GM18870 (cell line): ENCODE results near the gene PHACTR3.

Experiments used
- ATAC-seq: cut with Tn5 transposase; IDR thresholded peaks from one replicate; pipeline ENCODE4 v1.9.1; 2021; ENCODE audit warnings: moderate library complexity; ENCODE audit not compliant: unreplicated experiment

The PHACTR3 gene

DNA sequence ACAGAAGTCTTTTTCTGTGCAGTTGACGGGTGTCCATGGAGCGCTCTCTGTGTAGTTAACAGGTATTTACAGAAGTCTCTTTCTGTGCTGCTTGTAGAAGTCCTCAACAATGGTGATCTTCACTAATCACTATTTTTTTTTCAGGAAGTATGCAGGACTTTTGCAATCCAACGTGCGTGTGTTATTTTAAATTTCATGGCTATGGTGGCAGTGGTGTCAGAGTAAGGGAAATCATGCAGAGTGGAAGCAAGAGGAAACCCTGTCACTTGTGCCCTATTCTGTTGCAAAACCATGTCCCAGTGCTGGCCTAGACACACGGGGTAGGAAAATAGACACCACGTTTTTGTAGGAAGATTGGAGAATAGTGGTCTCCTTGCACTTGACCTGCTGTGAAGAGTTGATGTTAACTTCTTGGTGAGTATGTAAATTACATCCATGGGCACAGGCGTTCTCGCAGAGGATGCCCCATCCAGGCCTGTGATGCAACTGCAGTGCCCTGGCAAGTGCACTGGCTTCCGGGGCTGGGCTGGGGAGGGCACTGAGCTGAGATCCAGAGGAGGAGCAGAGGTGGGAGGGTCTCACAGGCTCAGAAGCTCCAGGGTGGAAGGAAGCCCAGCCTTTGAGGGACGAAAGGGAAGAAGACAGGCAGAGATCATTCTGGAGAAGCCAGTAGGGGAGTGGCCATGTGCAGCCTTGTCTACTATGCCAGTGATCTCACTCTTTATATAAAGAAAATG lies 182.6 kb downstream of the PHACTR3 start:
- no peak for ATAC-seq

GRCh38 chr20:59787538-59787890 lies 183.2 kb downstream of the PHACTR3 start:
- ATAC-seq: no peak

- ATAC-seq: no peak
These were observed 183.9 kb downstream of the PHACTR3 start for GRCh38 chr20:59788196-59788735.

DNA sequence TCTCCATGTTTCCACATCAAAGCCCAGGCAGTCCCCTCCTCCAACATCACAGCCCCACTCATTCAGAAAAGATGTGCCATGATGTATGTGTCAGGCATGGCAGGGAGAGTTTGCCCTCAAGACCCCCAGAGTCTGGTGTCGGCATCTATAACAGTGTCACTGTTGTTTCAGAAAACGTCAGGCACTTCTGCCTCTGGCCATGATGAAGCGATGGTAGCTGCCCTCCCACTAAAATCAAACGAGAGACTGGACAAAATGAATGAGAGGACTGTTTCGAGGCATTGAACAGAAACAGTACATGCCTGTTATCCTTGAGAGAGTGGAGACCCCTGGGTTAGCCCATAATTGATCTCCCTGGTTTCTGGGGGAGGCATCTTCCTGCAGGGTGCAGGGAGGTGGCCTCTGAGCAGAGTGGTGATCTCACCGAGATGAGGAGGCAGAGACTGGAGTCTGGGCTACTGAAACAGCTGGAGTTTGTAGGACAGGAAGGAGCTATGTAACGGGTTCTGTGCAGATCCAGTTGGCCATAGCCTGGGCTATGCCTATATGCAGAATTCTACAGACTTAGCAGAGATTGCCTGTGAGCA lies 184.6 kb downstream of the PHACTR3 start:
- ATAC-seq: no peak

- no peak for ATAC-seq
These were observed 185.3 kb downstream of the PHACTR3 start for GRCh38 chr20:59789686-59790085.

DNA sequence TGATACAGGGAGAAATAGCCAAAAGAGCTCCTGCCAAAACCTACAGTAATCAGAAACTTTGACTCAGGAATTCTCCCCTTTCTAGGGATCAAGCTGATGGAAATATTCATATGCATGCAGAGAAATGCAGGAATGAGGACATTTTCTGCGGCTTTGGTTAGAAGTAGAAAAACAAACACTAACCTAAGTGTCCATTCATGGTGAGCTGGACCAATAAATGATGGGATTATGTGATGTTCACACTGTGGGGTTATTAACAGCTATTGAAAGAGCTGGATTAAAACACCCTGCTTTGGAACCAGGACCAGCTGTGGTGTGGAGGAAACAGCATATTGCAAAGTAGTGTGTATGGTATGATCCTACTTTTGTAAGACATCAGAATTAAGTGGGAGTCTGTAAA lies 186.0 kb downstream of the PHACTR3 start:
- no peak for ATAC-seq

DNA sequence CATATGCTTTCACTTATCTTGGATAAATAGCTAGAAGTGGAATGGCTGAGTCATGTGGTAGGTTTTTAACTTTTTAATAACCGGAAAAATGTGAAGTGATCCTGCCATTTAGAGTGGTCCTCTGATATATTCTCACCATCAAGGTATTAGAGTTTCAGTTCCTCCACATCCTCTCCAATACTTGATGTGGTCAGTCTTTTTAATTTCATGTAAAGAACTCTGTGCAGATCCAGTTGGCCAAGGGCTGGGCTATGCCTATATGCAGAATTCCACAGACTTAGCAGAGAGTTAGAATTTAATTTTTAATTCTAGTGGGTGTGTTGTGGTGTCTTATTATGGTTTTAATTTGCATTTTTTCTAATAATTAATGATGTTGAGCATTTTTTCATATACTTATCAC lies 188.0 kb downstream of the PHACTR3 start:
- ATAC-seq: no peak

- no peak for ATAC-seq
These were observed 190.2 kb downstream of the PHACTR3 start for GRCh38 chr20:59794555-59794954.

- no peak for ATAC-seq
These were observed 196.0 kb downstream of the PHACTR3 start for GRCh38 chr20:59800309-59800708.

DNA sequence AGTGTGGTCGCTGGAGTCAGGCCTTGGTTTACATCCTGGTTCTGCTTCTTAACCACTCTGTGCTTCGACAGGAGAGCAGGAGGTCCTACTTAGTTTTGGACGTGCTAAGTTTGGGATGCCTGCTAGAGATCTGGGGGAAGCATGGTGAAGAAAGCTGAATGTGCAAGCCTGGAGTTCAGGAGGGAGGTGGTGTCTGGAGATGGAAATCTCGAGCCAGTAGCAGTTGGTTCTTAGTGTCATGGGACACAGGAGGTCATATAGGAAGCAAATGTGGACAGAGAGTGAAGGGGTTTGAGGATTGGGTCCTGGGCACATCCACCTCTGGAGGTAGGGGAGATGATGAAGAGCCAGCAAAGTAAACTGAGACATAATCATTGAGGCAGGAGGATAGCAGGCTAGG lies 197.7 kb downstream of the PHACTR3 start:
- no peak for ATAC-seq

DNA sequence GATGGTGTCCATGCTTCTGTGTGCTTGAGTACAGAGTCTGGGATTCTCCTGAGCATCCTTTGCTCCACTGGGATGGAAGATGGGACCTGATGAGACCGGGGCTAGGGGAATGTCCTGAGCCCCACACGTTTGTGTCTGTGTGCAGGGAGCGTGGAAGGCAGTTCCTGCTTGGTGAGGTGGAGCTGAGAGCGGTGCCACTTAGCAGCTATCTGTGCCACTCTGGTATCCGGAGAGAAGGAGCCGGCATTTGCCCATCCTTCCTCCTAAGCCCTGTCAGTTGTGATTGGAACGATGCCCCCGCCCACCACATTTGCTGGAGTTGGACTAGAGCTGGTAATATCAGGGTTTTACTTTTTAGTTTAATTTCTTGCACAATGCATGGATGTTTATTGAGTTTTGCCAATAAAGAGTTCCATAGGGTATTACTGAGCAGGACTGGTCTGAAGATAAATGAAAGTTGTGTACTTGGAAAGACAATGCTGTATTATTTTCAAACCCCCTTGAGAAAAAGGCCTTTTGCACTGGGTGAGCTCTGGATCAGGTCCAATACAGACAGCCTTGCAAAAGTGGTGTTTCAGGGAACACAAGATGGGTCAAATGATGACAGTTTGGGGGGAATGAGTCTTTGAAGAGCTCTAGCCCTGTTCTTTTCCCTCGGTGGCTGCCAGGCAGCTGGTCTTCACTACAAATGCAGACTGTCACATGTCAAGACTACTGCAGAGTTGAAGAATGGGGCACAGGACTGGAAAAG lies 198.3 kb downstream of the PHACTR3 start:
- ATAC-seq: no peak

DNA sequence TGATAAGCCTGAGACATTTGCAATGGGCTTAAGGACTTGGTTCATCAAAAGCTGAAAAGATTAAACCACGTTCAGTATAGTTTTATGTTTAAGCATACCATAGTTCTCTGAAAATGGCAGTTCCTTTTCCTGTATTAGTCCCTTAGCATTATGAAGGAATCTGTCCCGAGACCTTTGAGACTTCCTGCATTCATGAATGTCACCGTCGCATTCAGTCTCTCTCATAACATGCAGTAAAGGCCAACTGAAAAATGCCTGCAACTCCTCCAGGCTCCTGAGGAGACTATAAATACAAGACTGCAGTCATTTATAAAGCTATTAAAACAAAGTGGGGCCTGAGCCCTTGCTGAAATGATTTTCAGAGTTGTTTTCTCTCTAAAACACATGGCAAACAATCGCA lies 200.0 kb downstream of the PHACTR3 start:
- ATAC-seq: no peak

DNA sequence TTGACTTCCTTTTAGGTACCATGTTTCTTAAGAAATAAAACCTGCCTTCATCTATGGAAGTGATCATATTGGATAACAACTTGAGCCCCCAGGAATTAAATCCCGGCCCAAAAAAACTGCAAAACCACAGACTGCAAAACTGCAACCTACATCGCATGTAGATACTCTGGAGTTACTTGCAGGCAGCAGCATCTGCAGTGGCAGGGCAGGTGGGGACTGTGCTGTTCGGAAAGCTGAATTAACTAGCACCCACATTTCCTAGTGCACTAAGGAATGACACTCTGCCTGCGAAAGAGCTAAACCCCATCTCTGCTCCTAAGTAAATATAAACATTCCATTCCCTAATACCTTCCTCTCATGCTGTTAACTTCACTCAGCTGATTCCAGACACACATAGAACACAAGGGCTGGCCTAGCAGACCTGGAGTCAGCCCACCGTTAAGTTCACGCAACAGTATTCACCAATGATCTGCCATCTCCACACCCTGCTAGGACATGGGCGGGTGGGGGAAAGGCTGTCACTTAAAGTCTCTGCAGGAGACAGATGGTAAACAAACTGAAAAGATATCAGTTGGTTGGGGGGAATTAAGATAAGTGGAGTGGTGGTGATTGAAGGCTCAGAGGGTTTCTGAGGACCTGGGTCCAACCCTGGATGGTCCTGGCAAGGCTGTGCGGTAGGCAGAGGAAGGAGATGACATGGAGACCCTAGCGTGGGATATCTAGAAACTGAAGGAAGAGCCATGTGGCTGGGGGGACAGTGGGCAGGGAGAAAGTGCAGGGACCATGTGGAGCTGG lies 200.7 kb downstream of the PHACTR3 start:
- no peak for ATAC-seq

- ATAC-seq: no peak
These were observed 201.6 kb downstream of the PHACTR3 start for GRCh38 chr20:59805786-59806577.

DNA sequence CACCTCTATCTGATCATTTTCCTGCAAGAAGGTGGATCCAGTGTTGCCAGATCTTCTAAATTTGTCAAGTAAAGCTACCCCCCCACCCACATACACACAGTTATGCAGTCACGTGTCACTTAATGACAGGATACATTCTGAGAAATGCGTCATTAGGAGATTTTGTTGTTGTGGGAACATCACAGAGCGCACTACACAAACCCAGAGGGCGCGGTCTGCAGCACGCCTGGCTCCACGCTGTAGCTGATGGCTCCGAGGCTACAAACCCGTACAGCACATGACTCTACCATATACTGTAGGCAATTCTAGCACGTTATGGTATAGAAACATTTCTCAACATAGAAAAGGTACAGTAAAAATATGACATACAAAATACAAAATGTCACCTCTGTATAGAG lies 202.2 kb downstream of the PHACTR3 start:
- ATAC-seq: no peak

DNA sequence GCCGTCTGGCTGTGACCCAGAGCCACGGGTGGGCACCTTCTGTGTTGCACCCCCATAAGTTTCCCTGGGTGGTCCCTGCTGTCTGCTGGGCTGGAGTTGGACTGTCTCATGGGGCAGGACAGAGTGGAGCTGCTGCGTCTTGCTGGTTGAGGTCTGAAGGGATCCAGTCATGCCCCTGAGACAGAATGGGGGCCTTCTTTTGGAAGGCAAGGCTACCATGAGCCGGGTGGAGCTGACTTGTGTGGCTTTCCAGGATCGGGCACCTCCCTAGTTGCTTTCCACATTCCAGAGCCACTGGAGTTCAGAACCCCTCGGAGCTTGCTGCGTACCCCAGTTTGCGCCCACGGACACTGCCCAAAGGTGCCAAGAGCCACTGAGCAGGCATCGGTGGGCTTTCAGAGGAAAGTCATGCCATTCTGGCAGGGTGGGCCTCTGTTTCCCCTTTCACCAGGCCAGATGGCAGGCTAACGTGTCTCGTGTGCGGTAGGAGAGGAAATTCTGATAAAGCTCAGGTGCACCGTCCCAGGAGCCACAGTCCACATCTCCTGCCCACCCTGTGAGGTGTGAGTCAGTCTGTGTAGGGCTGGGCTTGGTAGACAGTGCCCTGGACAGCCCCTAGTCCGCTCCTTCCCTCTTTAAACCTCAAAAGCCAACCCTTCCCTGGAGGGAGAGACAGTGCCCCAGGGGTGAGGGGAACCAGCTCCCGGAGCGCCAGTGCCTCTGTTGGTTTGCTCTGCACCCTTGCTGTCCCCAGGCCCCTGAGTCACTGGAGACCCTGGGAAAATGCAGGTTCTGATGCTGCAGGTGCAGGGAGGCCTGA lies 203.8 kb downstream of the PHACTR3 start:
- no peak for ATAC-seq

- no peak for ATAC-seq
These were observed 204.5 kb downstream of the PHACTR3 start for GRCh38 chr20:59808729-59809381.

DNA sequence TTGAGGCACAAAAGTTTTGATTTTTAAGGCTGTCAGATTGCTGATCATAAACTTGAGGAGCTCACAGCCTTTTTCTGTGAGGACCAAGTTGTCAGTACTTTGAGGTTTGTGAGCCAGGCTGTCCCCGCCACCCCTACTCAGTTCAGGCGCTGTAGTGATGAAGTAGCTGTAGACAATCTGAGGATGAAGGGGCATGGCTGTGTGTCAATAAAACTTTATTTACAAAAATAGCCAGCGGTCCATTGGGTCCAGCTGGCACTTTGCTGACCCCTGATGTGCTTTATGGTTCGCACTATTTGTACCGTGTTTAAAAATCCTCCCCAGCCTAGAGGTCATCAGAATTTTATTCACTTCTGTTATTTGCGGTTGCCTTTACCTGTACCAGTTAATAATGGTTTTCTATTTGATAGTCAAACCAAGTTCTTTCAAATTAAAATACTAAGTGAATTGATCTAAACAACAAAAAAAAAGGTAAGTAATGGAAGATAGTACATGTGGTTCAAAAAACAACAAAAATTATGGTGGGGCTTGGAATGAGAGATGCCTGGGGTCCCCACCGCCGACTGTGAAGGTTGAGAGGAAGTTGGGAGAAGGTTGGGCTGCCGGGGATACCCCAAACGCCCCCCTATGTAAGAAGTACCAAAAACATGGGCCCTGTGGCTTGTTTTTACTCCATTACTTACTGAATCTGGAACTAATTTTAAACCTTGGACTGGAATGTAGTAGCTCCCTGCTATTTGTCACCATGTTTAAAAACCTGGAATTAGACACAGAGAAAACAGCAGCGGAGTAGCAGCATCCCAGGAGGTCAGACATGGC lies 205.5 kb downstream of the PHACTR3 start:
- no peak for ATAC-seq
